Activated T-helper 9 cell treated with anti-CD3 and anti-CD28 coated beads, Interleukin-2, amount 50 U/mL, for 16 hours (primary cell): Measurements from ENCODE around the gene CEBPB.
"Not testable (repeated sequence)": the region's sequence is repeated elsewhere in the genome, so short reads cannot be mapped to it uniquely, and the experiment has no call there.

ENCODE experiments used
- DNase-seq: peaks from one replicate; pipeline ENCODE4 v3.0.0-alpha.2; 2020; ENCODE audit warnings: low read depth

Gene CEBPB

GRCh38 chr20:50190251-50191064 lies at the start of gene CEBPB:
Gene CEBPB, plus strand, starts transcription at chr20:50190830. Its CDS starts 204 bp downstream, at chr20:50191034.
- DNase-seq: peak; percentile 78

GRCh38 chr20:50141018-50141675 lies 49.5 kb upstream of the CEBPB start:
- DNase-seq: no peak

GRCh38 chr20:50141811-50142561 lies 48.6 kb upstream of the CEBPB start:
- DNase-seq: no peak

GRCh38 chr20:50142812-50143211 lies 47.8 kb upstream of the CEBPB start:
- no peak for DNase-seq

GRCh38 chr20:50144362-50144761 lies 46.3 kb upstream of the CEBPB start:
- DNase-seq: no peak

- no peak for DNase-seq
Measured at GRCh38 chr20:50145566-50145965, 45.1 kb upstream of the CEBPB start.

GRCh38 chr20:50146214-50146613 lies 44.4 kb upstream of the CEBPB start:
- no peak for DNase-seq

GRCh38 chr20:50146732-50147662 lies 43.6 kb upstream of the CEBPB start:
- peak; percentile 68 for DNase-seq

GRCh38 chr20:50149481-50150254 lies 41.0 kb upstream of the CEBPB start:
- no peak for DNase-seq

- DNase-seq: no peak
Measured at GRCh38 chr20:50151034-50151743, 39.4 kb upstream of the CEBPB start.

GRCh38 chr20:50152394-50153152 lies 38.1 kb upstream of the CEBPB start:
- DNase-seq: no peak

GRCh38 chr20:50153153-50153499 lies 37.5 kb upstream of the CEBPB start:
- DNase-seq: no peak

- DNase-seq: peak; percentile 78
Measured at GRCh38 chr20:50153500-50154377, 36.9 kb upstream of the CEBPB start, which contains the start of gene PEDS1. Gene PEDS1, minus strand, starts transcription at chr20:50153723. Its CDS starts 86 bp downstream, at chr20:50153637.

- not testable (repeated sequence) for DNase-seq
Measured at GRCh38 chr20:50161494-50161893, 29.1 kb upstream of the CEBPB start.

- no peak for DNase-seq
Measured at GRCh38 chr20:50163570-50164317, 26.9 kb upstream of the CEBPB start.

- peak; percentile 75 for DNase-seq
Measured at GRCh38 chr20:50165684-50166554, 24.7 kb upstream of the CEBPB start.
